GM23338 (cell line): Measurements from ENCODE around the gene SNRPA. TPM values are rescaled to one million over a fixed set of nuclear protein-coding genes. Genes with fewer than 3 reads are reported as not detected.

Experiments used
- ATAC-seq: fragments of 200-7000 bp; cut with Tn5 transposase; 3 replicates; pipeline ENCODE4 v1.9.1; 2020
- DNase-seq: peaks from one replicate; pipeline ENCODE4 v3.0.0-alpha.2; 2015; ENCODE audit warnings: low spot score
- H2AFZ ChIP-seq: fragments of 200-600 bp; sonication (generic); 2 replicates; pipeline ENCODE4 v1.8.0; 2016; ENCODE audit warnings: antibody characterized with exemption, mild to moderate bottlenecking, moderate library complexity
- H3F3A ChIP-seq: fragments of 200-600 bp; sonication (generic); replicated peaks from 2 replicates; pipeline ENCODE4 v1.8.0; 2017; ENCODE audit warnings: antibody characterized with exemption, mixed run types, low read depth
- H3K27ac ChIP-seq: fragments of 200-600 bp; sonication (generic); 2 replicates; pipeline ENCODE4 v1.6.1; 2016; ENCODE audit warnings: low read depth
- H3K27me3 ChIP-seq: fragments of 200-600 bp; sonication (generic); 2 replicates; pipeline ENCODE4 v1.8.0; 2016; ENCODE audit warnings: mild to moderate bottlenecking, mixed run types, moderate library complexity; ENCODE audit not compliant: insufficient read depth
- H3K36me3 ChIP-seq: fragments of 200-600 bp; sonication (generic); 2 replicates; pipeline ENCODE4 v1.8.0; 2016; ENCODE audit warnings: mild to moderate bottlenecking; ENCODE audit not compliant: insufficient read depth
- H3K4me1 ChIP-seq: fragments of 200-600 bp; sonication (generic); 2 replicates; pipeline ENCODE4 v1.8.0; 2016; ENCODE audit warnings: mild to moderate bottlenecking, moderate library complexity; ENCODE audit not compliant: insufficient read depth
- H3K4me2 ChIP-seq: fragments of 200-600 bp; sonication (generic); 2 replicates; pipeline ENCODE4 v1.7.1; 2017; ENCODE audit warnings: mixed run types
- H3K4me3 ChIP-seq: fragments of 200-600 bp; sonication (generic); 2 replicates; pipeline ENCODE4 v1.6.1; 2016; ENCODE audit warnings: mixed run types
- H3K79me2 ChIP-seq: fragments of 200-600 bp; sonication (generic); replicated peaks from 2 replicates; pipeline ENCODE4 v1.8.0; 2017; ENCODE audit warnings: mild to moderate bottlenecking; ENCODE audit not compliant: insufficient read depth
- H3K9me2 ChIP-seq: fragments of 200-600 bp; sonication (generic); 2 replicates; pipeline ENCODE4 v1.8.0; 2017; ENCODE audit not compliant: insufficient read depth
- H4K20me1 ChIP-seq: fragments of 200-600 bp; sonication (generic); replicated peaks from 2 replicates; pipeline ENCODE4 v1.8.0; 2017; ENCODE audit warnings: mild to moderate bottlenecking; ENCODE audit not compliant: insufficient read depth
- H3K27ac Mint-ChIP-seq: 2 replicates; pipeline ENCODE4 v1.8.0; 2020; ENCODE audit warnings: inconsistent platforms, mild to moderate bottlenecking, moderate library complexity, mixed read lengths
- H3K27me3 Mint-ChIP-seq: 3 replicates; pipeline ENCODE4 v1.8.0; 2022; ENCODE audit warnings: low read depth, mild to moderate bottlenecking, moderate library complexity, mixed read lengths, inconsistent platforms; ENCODE audit not compliant: insufficient read depth, poor library complexity
- H3K36me3 Mint-ChIP-seq: 3 replicates; pipeline ENCODE4 v1.8.0; 2021; ENCODE audit warnings: low read depth, mild to moderate bottlenecking, inconsistent platforms, moderate library complexity, mixed read lengths
- H3K4me1 Mint-ChIP-seq: 3 replicates; pipeline ENCODE4 v1.8.0; 2020; ENCODE audit warnings: mild to moderate bottlenecking, inconsistent platforms, mixed read lengths
- H3K4me3 Mint-ChIP-seq: 3 replicates; pipeline ENCODE4 v1.8.0; 2021; ENCODE audit warnings: moderate library complexity, mild to moderate bottlenecking, inconsistent platforms, mixed read lengths
- H3K9me3 Mint-ChIP-seq: 3 replicates; pipeline ENCODE4 v1.8.0; 2020; ENCODE audit warnings: moderate library complexity, mild to moderate bottlenecking, inconsistent platforms, mixed read lengths
- CTCF ChIP-seq, 2 experiments: fragments of 200-600 bp in 1 of 2; sonication (generic) in 1 of 2; conservative IDR thresholded peaks; 2 replicates each; pipeline versions ENCODE4 v1.5.1 to v1.6.1; 2016 to 2017; ENCODE audit warnings: antibody characterized with exemption in 2 of 2, low read depth in 2 of 2, mild to moderate bottlenecking in 2 of 2, moderate library complexity in 1 of 2
- ETS1 ChIP-seq: IDR thresholded peaks from 2 replicates; pipeline ENCODE4 v1.6.1; 2016; ENCODE audit warnings: antibody characterized with exemption
- EZH2phosphoT487 ChIP-seq: fragments of 200-600 bp; sonication (generic); IDR thresholded peaks from one replicate; pipeline ENCODE4 v1.8.1; 2018; ENCODE audit warnings: antibody characterized with exemption; ENCODE audit not compliant: unreplicated experiment
- STAT1 ChIP-seq: IDR thresholded peaks from one replicate; pipeline ENCODE4 v1.6.1; 2016; ENCODE audit warnings: antibody characterized with exemption; ENCODE audit not compliant: unreplicated experiment
- ZNF114 ChIP-seq: fragments of 250-450 bp; sonication (Bioruptor Pico); IDR thresholded peaks from 2 replicates; pipeline ENCODE4 v1.5.0; 2020; ENCODE audit warnings: mild to moderate bottlenecking, moderate library complexity
- polyA plus RNA-seq: library from polyadenylated mRNA; unstranded; fragments of >200 nt; fragmentation: Nextera tagmentation; extraction: Ambion mirVana; gene quantifications from 2 replicates; pipeline ENCODE4 v1.2.1, GENCODE V29; 2016
- total RNA-seq: library from RNA; depleted of rRNA; stranded (reverse); fragments of >200 nt; shearing (Covaris generic); gene quantifications from 2 replicates; pipeline ENCODE4 v1.2.3, GENCODE V29; 2014
- TF ChIP-seq, protein P1 (sequence below): IDR thresholded peaks from one replicate; pipeline ENCODE4 v1.6.1; 2018; ENCODE audit warnings: antibody characterized with exemption; ENCODE audit not compliant: unreplicated experiment

The SNRPA gene
- total and polyA plus RNA-seq, 2 experiments from 2014 or later: 295 to 326 TPM

- peak overlapping the region; percentile 95 for H3K4me3 Mint-ChIP-seq
- ATAC-seq (no peak), DNase-seq (no peak)
- Histone ChIP-seq H3K9me2 (no peaks in the 10 kb centered on the region), H3K27me3 (no peaks in the 10 kb centered on the region), H4K20me1 (peaks cover 46% of the 10 kb centered on the region), H3K79me2 (peaks cover 66% of the 10 kb centered on the region), H2AFZ (no peak overlapping the region), H3K4me3 (peak overlapping the region; percentile 89; the same call in 1 of the 2 replicates), H3F3A (peaks cover 29% of the 10 kb centered on the region), H3K27ac (no peak overlapping the region), H3K4me1 (peaks cover 54% of the 10 kb centered on the region), H3K36me3 (peaks cover 8% of the 10 kb centered on the region; the same call in 1 of the 2 replicates), H3K4me2 (peak overlapping the region; percentile 71; the same call in 1 of the 2 replicates)
- no peaks in the 10 kb centered on the region for H3K9me3 Mint-ChIP-seq
- H3K27me3 Mint-ChIP-seq: peaks cover 46% of the 10 kb centered on the region
- H3K36me3 Mint-ChIP-seq: peaks cover 50% of the 10 kb centered on the region
- TF ChIP-seq STAT1: no peak
- no peak for TF ChIP-seq EZH2phosphoT487
- TF ChIP-seq, protein P1, sequence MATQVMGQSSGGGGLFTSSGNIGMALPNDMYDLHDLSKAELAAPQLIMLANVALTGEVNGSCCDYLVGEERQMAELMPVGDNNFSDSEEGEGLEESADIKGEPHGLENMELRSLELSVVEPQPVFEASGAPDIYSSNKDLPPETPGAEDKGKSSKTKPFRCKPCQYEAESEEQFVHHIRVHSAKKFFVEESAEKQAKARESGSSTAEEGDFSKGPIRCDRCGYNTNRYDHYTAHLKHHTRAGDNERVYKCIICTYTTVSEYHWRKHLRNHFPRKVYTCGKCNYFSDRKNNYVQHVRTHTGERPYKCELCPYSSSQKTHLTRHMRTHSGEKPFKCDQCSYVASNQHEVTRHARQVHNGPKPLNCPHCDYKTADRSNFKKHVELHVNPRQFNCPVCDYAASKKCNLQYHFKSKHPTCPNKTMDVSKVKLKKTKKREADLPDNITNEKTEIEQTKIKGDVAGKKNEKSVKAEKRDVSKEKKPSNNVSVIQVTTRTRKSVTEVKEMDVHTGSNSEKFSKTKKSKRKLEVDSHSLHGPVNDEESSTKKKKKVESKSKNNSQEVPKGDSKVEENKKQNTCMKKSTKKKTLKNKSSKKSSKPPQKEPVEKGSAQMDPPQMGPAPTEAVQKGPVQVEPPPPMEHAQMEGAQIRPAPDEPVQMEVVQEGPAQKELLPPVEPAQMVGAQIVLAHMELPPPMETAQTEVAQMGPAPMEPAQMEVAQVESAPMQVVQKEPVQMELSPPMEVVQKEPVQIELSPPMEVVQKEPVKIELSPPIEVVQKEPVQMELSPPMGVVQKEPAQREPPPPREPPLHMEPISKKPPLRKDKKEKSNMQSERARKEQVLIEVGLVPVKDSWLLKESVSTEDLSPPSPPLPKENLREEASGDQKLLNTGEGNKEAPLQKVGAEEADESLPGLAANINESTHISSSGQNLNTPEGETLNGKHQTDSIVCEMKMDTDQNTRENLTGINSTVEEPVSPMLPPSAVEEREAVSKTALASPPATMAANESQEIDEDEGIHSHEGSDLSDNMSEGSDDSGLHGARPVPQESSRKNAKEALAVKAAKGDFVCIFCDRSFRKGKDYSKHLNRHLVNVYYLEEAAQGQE: no peak
- H3K27ac Mint-ChIP-seq: no peak overlapping the region
- H3K4me1 Mint-ChIP-seq: peaks cover 59% of the 10 kb centered on the region
Observed at GRCh38 chr19:40800997-40801377, 50.0 kb downstream of the SNRPA start.

DNA sequence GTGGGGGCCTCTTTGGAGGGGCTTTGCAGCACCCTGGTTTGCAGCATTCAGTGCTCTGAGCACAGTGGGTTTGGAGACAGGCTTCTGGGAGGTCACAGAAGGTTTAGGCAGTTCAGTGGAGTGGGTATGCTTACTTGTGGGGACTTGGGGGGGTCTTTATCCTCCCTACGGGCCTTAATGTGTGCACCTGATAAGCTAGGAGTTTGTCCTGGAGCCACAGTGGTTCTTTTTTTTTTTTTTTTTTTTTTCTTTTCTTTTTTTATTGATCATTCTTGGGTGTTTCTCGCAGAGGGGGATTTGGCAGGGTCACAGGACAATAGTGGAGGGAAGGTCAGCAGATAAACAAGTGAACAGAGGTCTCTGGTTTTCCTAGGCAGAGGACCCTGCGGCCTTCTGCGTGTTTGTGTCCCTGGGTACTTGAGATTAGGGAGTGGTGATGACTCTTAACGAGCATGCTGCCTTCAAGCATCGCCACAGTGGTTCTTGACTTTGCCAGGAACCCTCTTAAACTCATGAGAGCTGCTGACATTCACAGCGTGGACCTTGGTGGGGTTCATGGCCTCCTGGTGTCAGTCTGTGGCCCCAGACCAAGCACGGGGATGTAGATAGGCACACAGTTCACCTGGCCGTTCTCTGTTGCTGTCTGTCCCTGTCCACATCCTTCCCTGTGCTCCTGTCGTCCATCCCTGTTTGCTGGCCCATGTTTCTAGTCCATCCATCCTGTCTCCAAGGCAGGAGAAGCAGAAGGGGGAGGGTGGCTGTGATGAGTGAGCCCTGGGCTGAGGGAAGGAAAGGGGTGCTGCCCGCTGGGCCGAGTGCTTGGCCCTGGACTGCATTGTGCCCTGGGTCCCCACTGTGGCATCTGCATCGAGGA is 50.7 kb downstream of the SNRPA start:
- H3K4me2 ChIP-seq: peak overlapping the region; percentile 71; the same call in 1 of the 2 replicates
- no peak for ATAC-seq
- Mint-ChIP-seq H3K36me3 (peaks cover 50% of the 10 kb centered on the region), H3K9me3 (no peaks in the 10 kb centered on the region), H3K27me3 (peaks cover 51% of the 10 kb centered on the region), H3K4me1 (peaks cover 65% of the 10 kb centered on the region), H3K27ac (no peak overlapping the region), H3K4me3 (peak overlapping the region; percentile 95)
- H3K9me2 ChIP-seq: no peaks in the 10 kb centered on the region
- H3K27ac ChIP-seq: no peak overlapping the region
- H3K27me3 ChIP-seq: no peaks in the 10 kb centered on the region
- H3F3A ChIP-seq: peaks cover 35% of the 10 kb centered on the region
- no peak for DNase-seq
- peak overlapping the region; percentile 89; the same call in 1 of the 2 replicates for H3K4me3 ChIP-seq
- H2AFZ ChIP-seq: no peak overlapping the region
- no peak for TF ChIP-seq ZNF114
- TF ChIP-seq CTCF (conservative IDR thresholded peaks at IDR 0.05; ENCODE audit: low read depth in 2 of 2): no peak
- TF ChIP-seq EZH2phosphoT487: no peak
- no peak for TF ChIP-seq ETS1
- peaks cover 60% of the 10 kb centered on the region for H3K4me1 ChIP-seq
- peaks cover 8% of the 10 kb centered on the region; the same call in 1 of the 2 replicates for H3K36me3 ChIP-seq
- H3K79me2 ChIP-seq: peaks cover 69% of the 10 kb centered on the region
- H4K20me1 ChIP-seq: peaks cover 49% of the 10 kb centered on the region
